Neutrophil (primary cell): Measurements from ENCODE around the gene RARRES2.

Experiments used
- H3K27ac ChIP-seq: fragments of 200-600 bp; sonication (generic); 2 replicates; pipeline ENCODE4 v1.5.1; 2016; ENCODE audit warnings: mild to moderate bottlenecking, moderate library complexity
- H3K27me3 ChIP-seq: fragments of 200-600 bp; sonication (generic); 2 replicates; pipeline ENCODE4 v1.6.0; 2016; ENCODE audit warnings: mild to moderate bottlenecking
- H3K36me3 ChIP-seq: fragments of 200-600 bp; sonication (generic); 2 replicates; pipeline ENCODE4 v1.5.1; 2017
- H3K4me1 ChIP-seq, 2 experiments: fragments of 200-600 bp in 1 of 2; sonication (generic) in 1 of 2; 1 replicate in 1 of 2; 2 replicates in 1 of 2; pipeline versions ENCODE4 v1.5.1 to v1.6.1; 2013 to 2016; ENCODE audit warnings: low read depth in 1 of 2, low read length in 1 of 2, mild to moderate bottlenecking in 1 of 2, moderate library complexity in 1 of 2; ENCODE audit not compliant: control insufficient read depth in 1 of 2, insufficient read depth in 1 of 2
- H3K4me3 ChIP-seq, 2 experiments: fragments of 200-600 bp in 1 of 2; sonication (generic) in 1 of 2; 1 replicate in 1 of 2; 2 replicates in 1 of 2; pipeline ENCODE4 v1.5.1; 2013 to 2016; ENCODE audit warnings: low read depth in 1 of 2, low read length in 1 of 2, mild to moderate bottlenecking in 1 of 2, moderate library complexity in 1 of 2
- H3K9me3 ChIP-seq: fragments of 200-600 bp; sonication (generic); 2 replicates; pipeline ENCODE4 v1.5.1; 2016
- TF ChIP-seq, protein P1 (sequence below): fragments of 200-600 bp; sonication (generic); IDR thresholded peaks from 2 replicates; pipeline ENCODE4 v1.5.1; 2016; ENCODE audit warnings: antibody characterized with exemption

The RARRES2 gene

DNA sequence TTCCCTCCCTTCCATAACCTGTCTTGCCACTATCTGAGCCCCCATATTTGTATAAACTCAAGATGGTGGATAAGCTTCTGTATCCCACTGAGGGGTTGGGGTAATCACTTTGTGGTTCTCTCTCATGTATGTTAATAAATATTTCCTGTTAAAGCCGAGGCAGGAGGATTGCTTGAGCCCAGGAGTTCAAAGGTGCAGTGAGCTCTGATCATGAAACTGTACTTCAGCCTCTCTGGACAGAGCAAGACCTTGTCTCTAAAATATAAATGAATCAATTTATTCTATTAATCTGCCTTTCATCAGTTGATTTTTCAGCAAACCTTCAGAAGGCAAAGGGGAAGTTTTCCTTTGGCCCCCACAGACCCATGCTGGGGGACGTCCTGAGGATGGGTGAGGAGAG is 1.8 kb upstream of the RARRES2 start:
- Histone ChIP-seq H3K4me3 (no peak overlapping the region), H3K27ac (no peak overlapping the region), H3K4me1 (peaks cover 0 to 6% of the 10 kb centered on the region in 2 experiments), H3K9me3 (peaks cover 8% of the 10 kb centered on the region), H3K36me3 (peaks cover 14% of the 10 kb centered on the region), H3K27me3 (peaks cover 82% of the 10 kb centered on the region)
- TF ChIP-seq, protein P1, sequence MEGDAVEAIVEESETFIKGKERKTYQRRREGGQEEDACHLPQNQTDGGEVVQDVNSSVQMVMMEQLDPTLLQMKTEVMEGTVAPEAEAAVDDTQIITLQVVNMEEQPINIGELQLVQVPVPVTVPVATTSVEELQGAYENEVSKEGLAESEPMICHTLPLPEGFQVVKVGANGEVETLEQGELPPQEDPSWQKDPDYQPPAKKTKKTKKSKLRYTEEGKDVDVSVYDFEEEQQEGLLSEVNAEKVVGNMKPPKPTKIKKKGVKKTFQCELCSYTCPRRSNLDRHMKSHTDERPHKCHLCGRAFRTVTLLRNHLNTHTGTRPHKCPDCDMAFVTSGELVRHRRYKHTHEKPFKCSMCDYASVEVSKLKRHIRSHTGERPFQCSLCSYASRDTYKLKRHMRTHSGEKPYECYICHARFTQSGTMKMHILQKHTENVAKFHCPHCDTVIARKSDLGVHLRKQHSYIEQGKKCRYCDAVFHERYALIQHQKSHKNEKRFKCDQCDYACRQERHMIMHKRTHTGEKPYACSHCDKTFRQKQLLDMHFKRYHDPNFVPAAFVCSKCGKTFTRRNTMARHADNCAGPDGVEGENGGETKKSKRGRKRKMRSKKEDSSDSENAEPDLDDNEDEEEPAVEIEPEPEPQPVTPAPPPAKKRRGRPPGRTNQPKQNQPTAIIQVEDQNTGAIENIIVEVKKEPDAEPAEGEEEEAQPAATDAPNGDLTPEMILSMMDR = no peak

DNA sequence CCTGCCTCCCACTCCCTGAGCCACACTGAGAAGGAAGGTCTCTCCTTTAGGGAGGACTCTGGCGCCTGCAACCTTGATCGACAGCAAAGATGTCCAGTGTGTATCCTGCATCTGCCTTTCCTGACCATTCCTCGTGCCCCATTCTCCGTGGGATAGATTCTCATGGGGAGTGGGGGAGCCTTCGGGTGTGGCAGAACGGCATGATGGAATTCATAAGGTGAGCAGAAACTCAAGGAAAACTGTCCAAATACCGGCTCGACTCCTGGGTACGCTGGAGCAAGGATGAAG is 636 bp upstream of the RARRES2 start:
- peaks cover 0 to 6% of the 10 kb centered on the region in 2 experiments for H3K4me1 ChIP-seq
- H3K4me3 ChIP-seq = no peak overlapping the region
- TF ChIP-seq, protein P1 = no peak
- H3K36me3 ChIP-seq = peaks cover 26% of the 10 kb centered on the region
- H3K27me3 ChIP-seq = peaks cover 82% of the 10 kb centered on the region
- no peak overlapping the region for H3K27ac ChIP-seq
- H3K9me3 ChIP-seq = peaks cover 8% of the 10 kb centered on the region

DNA sequence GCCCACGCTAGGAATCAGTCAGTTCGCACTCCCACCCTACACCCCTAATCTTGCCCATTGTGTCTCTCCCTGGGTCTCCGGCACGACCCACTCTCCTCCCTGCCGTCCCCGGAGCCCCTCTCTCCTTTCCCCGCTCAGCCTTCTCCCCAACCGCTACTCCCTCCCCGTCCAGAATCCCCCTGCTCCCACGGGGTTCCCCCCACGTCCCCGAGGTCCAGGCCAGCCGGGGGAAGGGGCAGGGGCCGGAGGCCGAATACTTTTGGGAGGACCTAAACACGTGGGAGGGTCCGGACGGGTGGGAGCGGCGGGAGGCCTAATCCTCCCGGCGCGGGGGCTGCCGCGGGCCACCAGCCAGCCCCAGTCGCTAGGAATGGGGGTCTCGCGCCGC is 560 bp downstream of the RARRES2 start:
- Histone ChIP-seq H3K27me3 (peaks cover 73% of the 10 kb centered on the region), H3K9me3 (peaks cover 8% of the 10 kb centered on the region), H3K4me1 (peaks cover 0 to 6% of the 10 kb centered on the region in 2 experiments), H3K27ac (no peak overlapping the region), H3K36me3 (peaks cover 38% of the 10 kb centered on the region), H3K4me3 (no peak overlapping the region)
- TF ChIP-seq, protein P1 = no peak

GRCh38 chr7:150340024-150340749 is 1.2 kb downstream of the RARRES2 start:
- Histone ChIP-seq H3K9me3 (peaks cover 8% of the 10 kb centered on the region), H3K4me3 (no peak overlapping the region), H3K27ac (no peak overlapping the region), H3K36me3 (peaks cover 43% of the 10 kb centered on the region), H3K27me3 (peaks cover 67% of the 10 kb centered on the region), H3K4me1 (peaks cover 0 to 6% of the 10 kb centered on the region in 2 experiments)
- TF ChIP-seq, protein P1 = no peak

GRCh38 chr7:150339409-150339809 is 2.0 kb downstream of the RARRES2 start:
- H3K27me3 ChIP-seq = peaks cover 59% of the 10 kb centered on the region
- no peak overlapping the region for H3K27ac ChIP-seq
- H3K36me3 ChIP-seq = peaks cover 45% of the 10 kb centered on the region
- H3K4me3 ChIP-seq = no peak overlapping the region
- H3K9me3 ChIP-seq = peaks cover 3% of the 10 kb centered on the region
- TF ChIP-seq, protein P1 = no peak
- H3K4me1 ChIP-seq = peaks cover 0 to 6% of the 10 kb centered on the region in 2 experiments
